Panc1 (cell line): ENCODE results near the gene KCNJ5. TPM values are rescaled to one million over a fixed set of nuclear protein-coding genes. Genes with fewer than 3 reads are reported as not detected.

Experiments used
- ATAC-seq: fragments of 200-7000 bp; cut with Tn5 transposase; 2 replicates; pipeline ENCODE4 v1.9.1; 2020; ENCODE audit warnings: mild to moderate bottlenecking, moderate library complexity
- BruUV-seq: library from RNA; stranded (reverse); fragments of 400-500 nt; replicated peaks from 2 replicates; lab custom pipeline; 2021; lab: Mats Ljungman, UMichigan
- CTCF ChIA-PET: fragments of 300-600 bp; sonication (Branson Sonifier 250); formaldehyde crosslinking; loops from one replicate; lab custom pipeline; 2022; ENCODE audit warnings: antibody characterized with exemption; lab: Charles Lee
- POLR2A ChIA-PET: fragments of 300-600 bp; sonication (Branson Sonifier 250); formaldehyde crosslinking; loops from one replicate; lab custom pipeline; 2022; ENCODE audit warnings: antibody characterized with exemption; lab: Charles Lee
- DNase-seq: peaks from one replicate; pipeline ENCODE4 v3.0.0-alpha.2; 2010; ENCODE audit warnings: low read depth, low spot score
- H3K27ac ChIP-seq: 2 replicates; pipeline ENCODE4 v1.5.1; 2011; ENCODE audit warnings: mild to moderate bottlenecking, low read length, inconsistent platforms
- H3K27me3 ChIP-seq: fragments of 200-500 bp; sonication (Bioruptor generic); 2 replicates; pipeline ENCODE4 v1.6.0; 2014; ENCODE audit warnings: low read length, inconsistent platforms; ENCODE audit not compliant: control insufficient read depth, insufficient read depth
- H3K36me3 ChIP-seq: fragments of 200-500 bp; sonication (Bioruptor generic); 2 replicates; pipeline ENCODE4 v1.5.1; 2014; ENCODE audit warnings: inconsistent platforms, mild to moderate bottlenecking, low read length, moderate library complexity; ENCODE audit not compliant: control insufficient read depth, insufficient read depth
- H3K4me1 ChIP-seq: 2 replicates; pipeline ENCODE4 v1.5.1; 2011; ENCODE audit warnings: inconsistent platforms, mild to moderate bottlenecking, low read length, moderate library complexity; ENCODE audit not compliant: control insufficient read depth, insufficient read depth
- H3K4me3 ChIP-seq, 2 experiments: 2 replicates each; pipeline ENCODE4 v1.5.1; 2011 to 2012; ENCODE audit warnings: low read depth in 2 of 2, low read length in 2 of 2, mild to moderate bottlenecking in 2 of 2, inconsistent platforms in 1 of 2, moderate library complexity in 1 of 2
- H3K9me3 ChIP-seq: fragments of 200-500 bp; sonication (Bioruptor generic); 2 replicates; pipeline ENCODE4 v1.5.1; 2014; ENCODE audit warnings: low read depth, mild to moderate bottlenecking, inconsistent platforms, low read length, moderate library complexity; ENCODE audit not compliant: control insufficient read depth, insufficient read depth
- POLR2AphosphoS5 ChIP-seq: IDR thresholded peaks from 2 replicates; pipeline ENCODE4 v1.6.1; 2012; ENCODE audit warnings: mild to moderate bottlenecking, low read depth, low read length, moderate library complexity
- SIN3A ChIP-seq: IDR thresholded peaks from 2 replicates; pipeline ENCODE4 v1.6.1; 2012; ENCODE audit warnings: low read depth, mild to moderate bottlenecking, low read length, moderate library complexity, borderline replicate concordance; ENCODE audit not compliant: insufficient read depth
- TCF7L2 ChIP-seq: IDR thresholded peaks from 2 replicates; pipeline ENCODE4 v1.6.1; 2011; ENCODE audit warnings: mild to moderate bottlenecking, low read depth, low read length, inconsistent platforms
- in situ Hi-C: cut with HindIII; loops from 2 replicates; pipeline ENCODE4 v1.10.0; 2016; ENCODE audit warnings: low sequenced_read_pairs, low pct_unique_long_range_greater_than_20kb
- intact Hi-C: fragments of 100-400 bp; cut with micrococcal nuclease; formaldehyde crosslinking; loops from one replicate; pipeline ENCODE4 v1.10.0; 2022; ENCODE audit not compliant: unreplicated experiment
- total RNA-seq: library from RNA; stranded (reverse); gene quantifications from one replicate; pipeline ENCODE4 v1.2.1, GENCODE V29; 2021; ENCODE audit not compliant: unreplicated experiment
- TF ChIP-seq, protein P1 (sequence below), 2 experiments: IDR thresholded peaks; 2 replicates each; pipeline ENCODE4 v1.6.1; 2011 to 2012; ENCODE audit warnings: low read depth in 2 of 2, control low read depth in 1 of 2, low read length in 1 of 2, mild to moderate bottlenecking in 1 of 2, moderate library complexity in 1 of 2; ENCODE audit not compliant: insufficient read depth in 1 of 2
- TF ChIP-seq, protein P2 (sequence below): fragments of 450-650 bp; IDR thresholded peaks from 2 replicates; pipeline ENCODE4 v1.5.1; 2017; ENCODE audit warnings: mild to moderate bottlenecking

KCNJ5 gene
- total RNA-seq, 1 experiment from 2014 or later: 0.28 TPM

DNA sequence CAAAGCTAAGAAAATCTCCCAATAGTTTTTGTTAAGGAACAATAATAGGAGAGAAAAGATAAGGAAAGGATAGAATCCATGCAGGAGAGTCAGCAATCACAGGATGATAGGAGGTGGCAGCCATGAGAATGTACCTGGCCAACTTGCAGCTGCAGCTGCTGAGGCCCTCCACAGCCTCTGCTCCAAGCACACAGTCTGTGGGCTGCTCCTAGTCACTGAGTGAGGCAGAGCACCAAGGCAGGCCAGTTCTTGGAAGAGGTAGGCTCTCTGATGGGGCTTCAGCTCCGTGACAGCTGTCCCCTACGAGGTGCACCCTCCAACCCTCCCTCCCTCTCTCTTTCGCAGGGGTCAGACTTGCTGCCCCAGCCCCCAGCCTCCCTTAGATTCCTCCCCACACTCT, 18.6 kb upstream of the KCNJ5 start:
- H3K9me3 ChIP-seq: no peaks in the 10 kb centered on the region
- in situ Hi-C loops (no loop called here), intact Hi-C loops (no loop called here)
- H3K27ac ChIP-seq: no peak overlapping the region
- H3K4me3 ChIP-seq: no peak overlapping the region
- ATAC-seq (no peak), DNase-seq (no peak)
- ChIA-PET CTCF (no interaction called here), POLR2A (no interaction called here)
- BruUV-seq: no TSS peak
- peaks cover 13% of the 10 kb centered on the region for H3K27me3 ChIP-seq
- no peaks in the 10 kb centered on the region for H3K36me3 ChIP-seq
- TF ChIP-seq, protein P1, sequence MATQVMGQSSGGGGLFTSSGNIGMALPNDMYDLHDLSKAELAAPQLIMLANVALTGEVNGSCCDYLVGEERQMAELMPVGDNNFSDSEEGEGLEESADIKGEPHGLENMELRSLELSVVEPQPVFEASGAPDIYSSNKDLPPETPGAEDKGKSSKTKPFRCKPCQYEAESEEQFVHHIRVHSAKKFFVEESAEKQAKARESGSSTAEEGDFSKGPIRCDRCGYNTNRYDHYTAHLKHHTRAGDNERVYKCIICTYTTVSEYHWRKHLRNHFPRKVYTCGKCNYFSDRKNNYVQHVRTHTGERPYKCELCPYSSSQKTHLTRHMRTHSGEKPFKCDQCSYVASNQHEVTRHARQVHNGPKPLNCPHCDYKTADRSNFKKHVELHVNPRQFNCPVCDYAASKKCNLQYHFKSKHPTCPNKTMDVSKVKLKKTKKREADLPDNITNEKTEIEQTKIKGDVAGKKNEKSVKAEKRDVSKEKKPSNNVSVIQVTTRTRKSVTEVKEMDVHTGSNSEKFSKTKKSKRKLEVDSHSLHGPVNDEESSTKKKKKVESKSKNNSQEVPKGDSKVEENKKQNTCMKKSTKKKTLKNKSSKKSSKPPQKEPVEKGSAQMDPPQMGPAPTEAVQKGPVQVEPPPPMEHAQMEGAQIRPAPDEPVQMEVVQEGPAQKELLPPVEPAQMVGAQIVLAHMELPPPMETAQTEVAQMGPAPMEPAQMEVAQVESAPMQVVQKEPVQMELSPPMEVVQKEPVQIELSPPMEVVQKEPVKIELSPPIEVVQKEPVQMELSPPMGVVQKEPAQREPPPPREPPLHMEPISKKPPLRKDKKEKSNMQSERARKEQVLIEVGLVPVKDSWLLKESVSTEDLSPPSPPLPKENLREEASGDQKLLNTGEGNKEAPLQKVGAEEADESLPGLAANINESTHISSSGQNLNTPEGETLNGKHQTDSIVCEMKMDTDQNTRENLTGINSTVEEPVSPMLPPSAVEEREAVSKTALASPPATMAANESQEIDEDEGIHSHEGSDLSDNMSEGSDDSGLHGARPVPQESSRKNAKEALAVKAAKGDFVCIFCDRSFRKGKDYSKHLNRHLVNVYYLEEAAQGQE (IDR thresholded peaks at IDR 0.05; ENCODE audit: insufficient read depth in 1 of 2, low read depth in 2 of 2, low read length in 1 of 2): no peak
- TF ChIP-seq, protein P2, sequence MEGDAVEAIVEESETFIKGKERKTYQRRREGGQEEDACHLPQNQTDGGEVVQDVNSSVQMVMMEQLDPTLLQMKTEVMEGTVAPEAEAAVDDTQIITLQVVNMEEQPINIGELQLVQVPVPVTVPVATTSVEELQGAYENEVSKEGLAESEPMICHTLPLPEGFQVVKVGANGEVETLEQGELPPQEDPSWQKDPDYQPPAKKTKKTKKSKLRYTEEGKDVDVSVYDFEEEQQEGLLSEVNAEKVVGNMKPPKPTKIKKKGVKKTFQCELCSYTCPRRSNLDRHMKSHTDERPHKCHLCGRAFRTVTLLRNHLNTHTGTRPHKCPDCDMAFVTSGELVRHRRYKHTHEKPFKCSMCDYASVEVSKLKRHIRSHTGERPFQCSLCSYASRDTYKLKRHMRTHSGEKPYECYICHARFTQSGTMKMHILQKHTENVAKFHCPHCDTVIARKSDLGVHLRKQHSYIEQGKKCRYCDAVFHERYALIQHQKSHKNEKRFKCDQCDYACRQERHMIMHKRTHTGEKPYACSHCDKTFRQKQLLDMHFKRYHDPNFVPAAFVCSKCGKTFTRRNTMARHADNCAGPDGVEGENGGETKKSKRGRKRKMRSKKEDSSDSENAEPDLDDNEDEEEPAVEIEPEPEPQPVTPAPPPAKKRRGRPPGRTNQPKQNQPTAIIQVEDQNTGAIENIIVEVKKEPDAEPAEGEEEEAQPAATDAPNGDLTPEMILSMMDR: no peak
- no peak for TF ChIP-seq POLR2AphosphoS5
- no peak for TF ChIP-seq TCF7L2
- no peak for TF ChIP-seq SIN3A
- no peaks in the 10 kb centered on the region for H3K4me1 ChIP-seq

DNA sequence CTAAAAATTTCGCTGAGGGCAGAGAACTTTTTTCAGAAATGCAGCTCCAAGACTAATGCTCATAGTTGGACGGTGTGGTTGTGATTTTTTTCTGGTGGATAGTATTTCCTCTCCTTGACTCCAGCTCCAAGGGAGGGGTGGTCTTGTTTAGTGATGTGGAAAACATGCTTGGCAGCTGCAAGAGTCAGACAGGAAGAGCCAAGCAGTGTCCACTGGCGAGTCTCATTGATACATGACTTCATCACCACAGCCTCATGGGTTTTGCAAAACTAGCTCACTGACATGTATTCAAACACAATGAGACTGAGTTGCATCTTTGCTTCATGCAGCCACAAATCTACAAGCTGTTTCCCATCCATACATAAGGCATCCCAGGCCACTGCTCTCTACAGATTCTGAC, 16.7 kb upstream of the KCNJ5 start:
- no peak overlapping the region for H3K4me3 ChIP-seq
- H3K27ac ChIP-seq: no peak overlapping the region
- POLR2A ChIA-PET: no interaction called here
- CTCF ChIA-PET: no interaction called here
- DNase-seq (no peak), ATAC-seq (no peak)
- BruUV-seq: no TSS peak
- intact Hi-C loops (no loop called here), in situ Hi-C loops (no loop called here)
- H3K4me1 ChIP-seq: no peaks in the 10 kb centered on the region
- no peaks in the 10 kb centered on the region for H3K9me3 ChIP-seq
- peaks cover 13% of the 10 kb centered on the region for H3K27me3 ChIP-seq
- no peaks in the 10 kb centered on the region for H3K36me3 ChIP-seq
- TF ChIP-seq TCF7L2 (no peak), POLR2AphosphoS5 (no peak)
- TF ChIP-seq, protein P2: no peak
- TF ChIP-seq, protein P1 (IDR thresholded peaks at IDR 0.05; ENCODE audit: insufficient read depth in 1 of 2, low read depth in 2 of 2, low read length in 1 of 2): no peak
